NCI-H82 treated with DMSO at 0.1 percent for 48 hours (cell line): ENCODE results near the gene TMEM135.

Experiments used
- DNase-seq: peaks from one replicate; lab custom pipeline; 2025; ENCODE audit not compliant: unreplicated experiment; lab: John Stamatoyannopoulos, UW

TMEM135 gene

DNA sequence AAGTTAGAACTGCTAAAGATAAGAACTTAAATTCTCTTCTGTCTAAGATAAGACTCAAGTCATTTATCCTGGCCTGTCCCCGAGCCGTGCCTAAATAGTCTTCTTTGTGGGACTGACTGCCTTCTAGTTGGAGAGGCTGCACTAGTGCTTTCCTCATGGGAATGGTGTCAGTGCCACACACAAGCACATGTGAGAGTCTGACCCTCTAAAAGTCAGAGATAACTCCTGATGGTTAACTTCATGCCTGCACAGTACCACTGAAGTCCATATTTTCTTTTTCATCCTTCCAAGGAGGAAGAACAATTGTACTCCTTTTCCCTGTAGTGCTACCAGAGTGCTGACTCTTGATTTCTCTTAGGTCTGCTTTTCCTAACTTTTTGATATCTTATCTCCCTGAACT lies 309.7 kb downstream of the TMEM135 start:
- DNase-seq, result no peak

DNA sequence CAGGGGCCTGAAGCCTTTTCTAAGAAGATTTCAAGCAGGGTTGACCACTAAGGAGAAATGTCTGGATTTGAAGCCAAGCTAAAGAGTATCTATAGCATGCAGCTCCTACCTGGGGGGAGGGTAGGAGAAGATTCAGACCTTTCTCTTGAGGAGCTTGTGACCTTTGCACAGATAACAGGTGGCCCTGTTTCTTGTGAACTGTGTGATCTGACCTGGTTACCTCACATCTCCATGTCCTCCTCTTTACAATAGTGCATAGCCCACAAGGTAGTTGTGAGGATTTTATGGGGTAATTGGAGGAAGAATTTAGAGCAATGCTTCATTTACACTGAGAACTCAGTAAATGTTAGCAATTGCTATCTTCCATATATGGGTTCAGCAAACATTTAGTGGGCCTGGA lies 310.1 kb downstream of the TMEM135 start:
- no peak for DNase-seq

DNA sequence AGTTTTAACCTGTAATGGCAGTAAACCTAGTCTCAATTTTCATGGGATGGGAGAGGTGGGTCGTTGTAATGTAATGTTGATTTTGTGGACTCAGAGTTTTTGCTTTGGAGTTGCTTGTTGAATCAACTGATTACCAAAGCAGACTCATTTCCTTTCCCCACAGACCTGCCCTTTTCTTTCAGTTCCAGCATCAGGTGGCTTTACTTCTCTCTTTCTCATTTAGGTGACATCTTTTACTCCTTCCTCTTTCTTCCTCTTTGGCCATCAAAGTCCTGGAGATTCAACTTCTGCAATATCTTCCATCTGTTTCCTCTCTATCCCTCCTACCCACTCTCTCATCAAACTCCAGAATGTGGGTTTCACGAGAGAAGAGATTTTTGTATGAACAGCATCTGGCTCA lies 313.9 kb downstream of the TMEM135 start:
- no peak for DNase-seq

DNA sequence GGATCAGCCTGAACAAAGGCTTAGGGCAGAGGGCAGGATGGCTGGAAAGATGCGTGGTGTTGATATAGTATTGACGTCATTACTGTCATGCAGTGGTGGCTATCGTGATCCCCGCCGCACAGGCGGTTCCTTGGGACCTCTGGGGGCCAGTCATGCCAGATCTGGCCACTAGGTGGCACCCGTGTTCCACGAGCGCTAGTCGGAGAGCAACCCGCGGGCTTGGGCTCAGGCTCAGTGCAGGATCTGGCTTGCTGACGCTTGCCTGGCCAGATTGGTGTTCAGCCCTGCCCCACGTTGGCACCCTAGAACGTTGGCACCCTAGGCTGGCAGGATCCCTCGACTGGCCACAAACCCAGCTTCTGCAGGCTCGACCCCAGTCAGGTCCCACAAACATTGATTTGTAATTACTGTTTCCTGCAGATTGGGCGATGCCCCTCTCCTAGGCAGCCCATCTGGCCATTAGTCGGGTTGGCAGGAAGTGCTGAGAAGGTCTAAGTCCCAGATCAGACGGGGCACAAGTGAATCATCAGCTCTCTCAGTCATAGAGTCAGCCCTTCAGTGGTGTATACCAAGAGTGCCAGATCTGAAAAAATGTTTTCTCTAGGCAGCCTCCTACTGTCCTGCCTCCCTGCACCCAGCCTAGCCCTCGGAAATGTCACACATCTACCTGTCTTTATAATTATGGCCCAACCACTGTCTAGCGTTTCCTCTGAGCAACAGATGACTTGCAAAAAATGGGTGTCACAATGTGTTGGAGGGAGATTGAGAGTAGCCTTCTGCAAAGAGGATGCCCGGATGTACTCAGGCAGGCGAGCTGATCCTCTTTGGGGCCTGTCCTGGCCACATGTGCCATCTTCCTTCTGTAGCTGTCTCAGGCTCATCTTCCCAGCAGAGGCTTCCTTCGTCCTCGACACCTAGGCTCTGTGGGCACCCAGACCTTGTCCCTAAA lies 315.3 kb downstream of the TMEM135 start:
- peak; percentile 15 for DNase-seq

DNA sequence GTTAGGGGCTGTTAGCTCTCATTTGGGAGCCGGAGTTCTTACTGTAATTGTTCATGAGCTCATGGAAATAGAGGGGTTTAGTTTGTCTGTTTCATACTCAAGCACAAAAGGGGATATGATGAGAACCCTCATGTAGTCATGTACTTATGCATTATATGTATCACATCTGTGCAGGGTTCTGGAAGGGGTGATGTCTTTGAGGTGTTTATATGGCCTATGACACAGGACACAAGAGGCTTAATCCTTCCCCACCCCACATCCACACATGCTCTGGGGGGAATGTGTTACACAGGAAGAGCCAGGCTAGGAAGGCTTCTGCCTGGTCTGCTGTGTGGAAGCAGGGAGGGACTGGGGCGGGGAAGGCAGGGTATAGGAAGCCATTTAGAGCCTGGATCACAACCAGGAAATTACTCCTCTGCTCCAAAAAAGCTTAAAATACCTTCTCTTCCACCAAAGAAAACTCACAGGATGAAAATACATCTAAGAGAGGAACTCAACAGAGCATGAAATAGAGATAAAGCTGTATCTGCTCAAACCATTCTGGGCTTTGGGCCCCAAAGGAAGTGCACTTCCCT lies 316.1 kb downstream of the TMEM135 start:
- no peak for DNase-seq

DNA sequence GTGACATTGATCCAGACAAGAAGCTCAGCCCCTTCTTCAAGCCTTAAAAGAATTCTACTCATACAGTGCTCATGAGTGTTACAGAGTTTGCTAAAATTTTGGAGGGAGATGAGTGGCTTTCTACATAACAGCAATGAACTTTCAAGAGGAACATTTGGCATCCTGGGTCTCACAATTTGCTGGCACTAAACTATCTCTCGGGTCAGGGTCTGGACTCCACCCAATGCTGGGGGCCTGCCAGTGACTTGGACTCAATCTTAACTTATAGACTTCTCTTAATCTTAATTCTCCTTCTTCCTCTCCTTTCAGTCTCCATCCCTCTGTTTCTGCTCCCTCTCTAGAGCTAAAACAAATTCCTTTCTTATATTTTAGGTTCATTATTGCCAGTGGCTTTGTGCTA lies 317.9 kb downstream of the TMEM135 start:
- no peak for DNase-seq

DNA sequence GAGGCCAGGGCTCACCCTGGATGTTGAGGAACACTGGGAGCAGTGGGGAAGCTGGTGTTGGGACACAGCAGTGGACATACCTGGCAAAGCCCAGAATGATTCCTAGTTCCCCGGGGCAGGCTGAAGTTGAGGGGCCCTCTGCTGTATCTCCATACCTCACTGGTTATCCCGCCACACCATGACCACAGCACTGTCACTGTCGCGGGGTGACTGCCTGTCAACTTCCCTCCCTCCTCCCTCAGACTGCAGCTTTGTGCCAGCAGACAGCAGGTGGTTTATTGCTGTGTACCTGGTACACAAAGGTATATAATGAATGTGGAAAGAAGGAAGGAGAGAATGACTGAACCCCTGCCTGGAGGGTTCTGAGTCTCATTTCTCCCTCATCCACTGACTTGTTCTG lies 318.7 kb downstream of the TMEM135 start:
- DNase-seq, result no peak

DNA sequence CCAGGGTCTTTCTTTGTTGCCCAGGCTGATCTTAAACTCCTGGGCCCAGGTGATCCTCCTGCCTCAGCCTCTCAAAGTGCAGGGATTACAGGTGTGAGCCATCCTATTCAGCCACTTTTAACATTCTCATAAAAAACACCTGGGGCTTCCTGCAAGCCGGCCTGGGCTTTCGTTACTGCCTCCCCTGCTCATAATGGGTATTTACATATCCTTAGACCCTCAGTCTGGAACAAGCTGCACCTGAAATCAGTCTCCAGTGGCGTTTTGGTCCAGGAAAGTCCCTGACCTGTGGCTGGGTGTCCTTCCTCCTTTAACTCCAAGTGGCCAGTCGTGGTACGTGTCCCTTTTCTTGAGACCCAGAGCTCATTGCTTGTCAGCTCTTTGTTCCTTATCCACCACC lies 320.7 kb downstream of the TMEM135 start:
- no peak for DNase-seq

DNA sequence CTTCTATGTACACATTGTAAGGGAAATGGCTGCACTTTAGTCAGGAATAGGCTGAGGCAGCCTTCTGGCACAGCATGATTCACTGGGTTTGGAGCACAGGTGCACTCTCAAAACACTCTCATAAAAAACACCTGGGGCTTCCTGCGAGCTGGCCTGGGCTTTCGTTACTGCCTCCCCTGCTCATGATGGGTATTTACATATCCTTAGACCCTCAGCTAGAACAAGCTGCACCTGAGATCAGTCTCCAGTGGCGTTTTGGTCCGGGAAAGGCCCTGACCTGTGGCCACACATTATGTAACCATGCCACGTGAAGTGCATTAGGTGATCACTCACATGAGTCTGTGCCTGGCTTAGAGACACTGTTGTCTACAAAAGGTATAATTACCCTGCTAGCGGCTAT lies 321.7 kb downstream of the TMEM135 start:
- no peak for DNase-seq

DNA sequence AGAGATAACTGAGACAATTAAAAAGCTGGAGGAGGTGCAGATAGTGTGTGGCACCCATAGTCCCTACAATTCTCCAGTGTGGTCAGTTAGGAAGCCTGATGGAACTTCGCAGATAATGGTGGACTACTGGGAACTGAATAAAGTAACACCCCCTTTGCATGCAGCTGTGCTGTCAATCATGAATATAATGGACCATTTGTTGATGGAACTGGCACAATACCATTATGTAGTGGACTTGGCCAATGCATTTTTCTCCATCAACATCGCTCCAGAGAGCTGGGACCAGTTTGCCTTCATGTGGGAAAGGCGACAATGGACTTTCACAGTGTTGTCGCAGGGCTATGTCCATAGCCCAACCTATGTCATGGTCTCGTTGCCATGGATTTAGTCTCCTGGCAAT lies 324.2 kb downstream of the TMEM135 start:
- DNase-seq, result no peak

DNA sequence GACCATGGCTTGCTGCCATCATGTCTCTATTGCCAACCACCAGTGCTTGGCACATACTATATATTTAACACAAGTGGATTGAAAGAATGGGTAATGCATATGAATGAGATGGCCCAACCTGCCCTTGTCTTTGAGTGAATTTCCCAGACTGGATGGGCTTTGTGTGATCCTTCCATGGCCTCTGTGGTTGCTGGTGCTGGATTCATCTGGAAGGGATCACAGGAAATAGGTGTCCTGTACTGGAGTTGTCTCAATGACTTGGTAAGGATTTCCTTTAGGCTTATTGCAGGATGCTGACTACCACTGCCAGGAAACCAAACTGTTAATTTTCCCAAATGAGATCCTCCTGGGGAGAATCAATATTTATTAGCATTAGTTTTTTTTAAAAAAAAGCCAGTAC lies 328.6 kb downstream of the TMEM135 start:
- no peak for DNase-seq

DNA sequence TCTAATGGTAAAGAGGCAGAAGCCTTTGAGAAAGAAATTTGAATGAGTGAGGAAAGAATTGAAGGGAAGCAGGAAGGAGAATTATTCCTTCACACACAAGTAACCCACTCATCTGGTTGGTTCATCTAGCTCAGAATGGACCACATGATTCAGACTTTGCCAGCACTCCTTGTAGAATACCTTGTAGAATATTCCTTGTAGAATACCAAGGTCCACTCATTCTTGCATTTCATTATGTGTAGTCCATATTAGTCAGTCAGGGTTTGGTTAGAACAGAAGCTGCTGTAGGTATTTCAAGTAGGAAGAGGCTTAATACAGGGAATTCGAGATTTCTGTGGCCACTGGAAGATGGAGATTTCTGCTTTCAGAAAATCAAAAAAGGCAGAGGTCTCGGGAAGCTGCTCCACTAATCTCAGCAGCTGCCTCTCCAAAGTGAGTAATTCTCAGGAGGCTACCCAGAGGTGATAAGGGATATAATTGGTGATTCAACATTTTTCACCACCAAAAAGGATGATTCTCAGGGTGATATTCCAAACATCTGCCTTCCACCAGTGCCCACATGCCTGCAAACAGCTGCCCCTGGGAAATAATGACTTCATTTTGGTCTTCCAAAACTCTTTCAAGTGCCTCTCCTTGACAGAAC lies 329.1 kb downstream of the TMEM135 start:
- DNase-seq, result no peak

DNA sequence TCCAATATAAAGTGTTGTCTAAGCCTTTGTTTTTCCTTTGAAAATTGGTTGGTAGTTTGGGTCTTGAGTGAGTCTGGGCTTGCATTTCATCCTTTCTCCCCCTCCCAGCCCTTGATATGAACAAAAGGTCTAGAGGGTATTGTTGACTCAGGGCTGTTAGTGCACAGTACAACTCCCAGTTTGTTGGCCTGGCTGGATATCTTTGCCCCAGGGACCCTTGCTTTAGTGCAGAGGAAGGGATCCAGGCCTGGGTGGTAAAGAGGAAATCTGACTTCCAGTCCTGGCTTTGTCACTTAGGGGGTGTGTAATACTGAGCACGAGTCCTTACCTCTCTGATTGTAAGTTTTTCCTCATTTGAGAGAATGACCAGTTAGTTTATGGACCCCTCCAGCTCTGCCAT lies 330.4 kb downstream of the TMEM135 start:
- no peak for DNase-seq

DNA sequence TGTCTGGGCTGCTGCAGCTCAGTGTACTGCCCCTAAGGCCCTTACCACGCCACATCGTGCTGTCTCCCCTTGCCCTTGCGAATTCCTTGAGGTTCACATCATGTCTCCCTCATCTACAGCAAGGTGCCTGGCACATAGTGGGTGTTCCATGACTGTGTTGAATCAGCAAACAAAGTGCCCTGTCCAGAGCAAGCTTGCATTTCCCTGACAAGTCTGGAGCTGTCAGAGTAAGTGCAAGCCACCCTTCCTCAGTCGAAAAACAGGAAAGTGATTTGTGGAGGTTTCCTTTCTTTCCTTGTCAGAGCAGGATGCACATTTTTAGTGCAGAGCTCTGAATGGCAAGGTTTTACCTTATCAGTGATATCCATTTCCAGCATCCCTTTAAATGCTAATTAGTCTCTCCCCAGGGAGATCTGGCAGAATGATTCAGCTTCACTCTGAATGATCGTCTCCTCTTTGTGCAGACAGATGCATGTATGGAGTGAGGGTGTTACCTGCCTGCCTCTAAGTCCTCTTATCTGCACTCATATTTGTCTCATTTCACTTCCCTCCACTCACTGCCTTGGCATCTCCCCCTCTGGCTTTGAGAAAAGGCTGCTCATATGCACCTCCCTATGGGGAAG lies 331.2 kb downstream of the TMEM135 start:
- DNase-seq, result no peak

DNA sequence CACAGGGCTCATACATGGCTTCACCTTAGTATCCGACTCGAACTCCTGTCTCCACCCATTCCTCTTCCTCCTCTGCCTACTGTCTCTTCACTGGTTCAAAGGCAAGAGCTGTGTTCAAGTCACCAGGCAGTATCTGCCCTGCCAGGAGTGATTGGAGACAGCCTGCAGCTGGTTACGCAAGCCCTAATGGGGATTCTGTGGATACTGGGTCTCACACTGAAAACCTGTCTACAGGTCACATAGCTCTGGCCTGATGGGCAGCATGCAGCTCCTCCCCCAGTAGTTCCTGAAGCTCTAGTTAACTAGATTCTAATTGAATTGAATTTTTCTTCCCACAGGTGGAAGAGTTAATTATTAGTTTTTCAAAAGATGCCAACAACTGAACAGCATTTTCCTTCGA lies 332.2 kb downstream of the TMEM135 start:
- no peak for DNase-seq

DNA sequence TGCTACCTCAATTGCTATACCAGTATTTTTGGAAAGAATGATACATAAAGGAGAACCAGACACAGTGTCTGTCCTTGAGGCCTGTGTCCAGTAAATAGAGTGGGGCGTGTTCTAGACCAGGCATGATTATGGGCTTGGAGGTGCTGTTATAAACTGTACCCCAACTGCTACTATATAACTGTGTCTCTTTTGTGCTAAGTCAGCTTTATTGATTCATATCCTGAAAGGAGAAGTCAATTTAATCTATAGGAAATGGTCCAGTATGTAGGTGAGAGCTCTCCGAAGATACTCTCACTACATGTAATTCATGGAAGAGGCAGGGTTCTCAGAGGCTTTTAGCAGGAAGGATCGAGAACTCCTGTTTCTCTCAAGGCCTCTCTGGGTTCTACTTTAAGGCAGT lies 334.3 kb downstream of the TMEM135 start:
- DNase-seq, result no peak
